WTC11 (cell line): Measurements from ENCODE around the gene ATAD3C.
"Not testable (repeated sequence)": the region's sequence is repeated elsewhere in the genome, so short reads cannot be mapped to it uniquely, and the experiment has no call there.

ENCODE experiments used
- HMGA2 ChIP-seq: fragments of 250-450 bp; sonication (Bioruptor Pico); IDR thresholded peaks from 2 replicates; pipeline ENCODE4 v1.4.0; 2021; ENCODE audit warnings: mild to moderate bottlenecking, moderate library complexity
- JAZF1 ChIP-seq: fragments of 250-450 bp; sonication (Bioruptor Pico); IDR thresholded peaks from 2 replicates; pipeline ENCODE4 v1.9.0; 2021; ENCODE audit warnings: moderate library complexity, mild to moderate bottlenecking, inconsistent platforms
- JUN ChIP-seq: sonication (generic); formaldehyde crosslinking; IDR thresholded peaks from 2 replicates; pipeline ENCODE4 v1.8.0; 2023; ENCODE audit warnings: mild to moderate bottlenecking, missing genetic modification reagents
- KAT7 ChIP-seq: sonication (generic); formaldehyde crosslinking; IDR thresholded peaks from 2 replicates; pipeline ENCODE4 v1.8.1; 2023; ENCODE audit warnings: missing genetic modification reagents, mild to moderate bottlenecking, borderline replicate concordance
- NFYB ChIP-seq: sonication (generic); formaldehyde crosslinking; conservative IDR thresholded peaks from 2 replicates; pipeline ENCODE4 v1.8.0; 2022; ENCODE audit warnings: low read depth, missing genetic modification reagents
- RORB ChIP-seq: fragments of 250-450 bp; sonication (Bioruptor Pico); IDR thresholded peaks from 2 replicates; pipeline ENCODE4 v1.9.0; 2021; ENCODE audit warnings: mild to moderate bottlenecking
- SMAD3 ChIP-seq: sonication (generic); formaldehyde crosslinking; IDR thresholded peaks from 2 replicates; pipeline ENCODE4 v1.8.0; 2022; ENCODE audit warnings: missing genetic modification reagents, mild to moderate bottlenecking, borderline replicate concordance
- SP1 ChIP-seq: sonication (generic); formaldehyde crosslinking; conservative IDR thresholded peaks from 2 replicates; pipeline ENCODE4 v1.8.1; 2022; ENCODE audit warnings: missing genetic modification reagents
- TP53 ChIP-seq: sonication (generic); formaldehyde crosslinking; IDR thresholded peaks from 2 replicates; pipeline ENCODE4 v1.8.1; 2023; ENCODE audit warnings: mild to moderate bottlenecking, missing genetic modification reagents
- ZNF138 ChIP-seq: sonication (generic); formaldehyde crosslinking; conservative IDR thresholded peaks from 2 replicates; pipeline ENCODE4 v1.8.1; 2022; ENCODE audit warnings: mild to moderate bottlenecking, moderate library complexity, missing genetic modification reagents
- TF ChIP-seq, protein P1 (sequence below): sonication (generic); formaldehyde crosslinking; IDR thresholded peaks from 2 replicates; pipeline ENCODE4 v1.8.0; 2022; ENCODE audit warnings: mild to moderate bottlenecking, missing genetic modification reagents
- TF ChIP-seq, protein P2 (sequence below): fragments of 200-600 bp; IDR thresholded peaks from 2 replicates; pipeline ENCODE4 v1.8.0; 2022; ENCODE audit warnings: antibody characterized with exemption
- TF ChIP-seq, protein P3 (sequence below): sonication (generic); formaldehyde crosslinking; IDR thresholded peaks from 2 replicates; pipeline ENCODE4 v1.8.0; 2023; ENCODE audit warnings: missing genetic modification reagents

DNA sequence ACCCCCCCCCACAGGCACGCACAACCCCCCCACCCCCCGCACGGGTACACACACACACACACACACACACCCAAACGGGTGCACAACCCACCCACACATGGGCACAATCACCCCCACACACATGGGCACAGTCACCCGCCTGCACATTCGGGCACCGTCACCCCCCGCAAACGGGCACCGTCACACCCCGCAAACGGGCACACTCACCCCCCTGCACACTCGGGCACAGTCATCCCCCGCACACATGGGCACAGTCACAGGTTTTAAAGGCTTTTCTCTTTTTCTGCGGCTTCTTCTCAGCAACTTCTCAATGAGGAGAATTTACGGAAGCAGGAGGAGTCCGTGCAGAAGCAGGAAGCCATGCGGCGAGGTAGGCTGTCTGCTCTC lies 69.1 kb downstream of the ATAD3C start:
- TF ChIP-seq, protein P1, sequence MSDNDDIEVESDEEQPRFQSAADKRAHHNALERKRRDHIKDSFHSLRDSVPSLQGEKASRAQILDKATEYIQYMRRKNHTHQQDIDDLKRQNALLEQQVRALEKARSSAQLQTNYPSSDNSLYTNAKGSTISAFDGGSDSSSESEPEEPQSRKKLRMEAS (CRISPR knock-in tag) = not testable (repeated sequence)
- TF ChIP-seq, protein P2, sequence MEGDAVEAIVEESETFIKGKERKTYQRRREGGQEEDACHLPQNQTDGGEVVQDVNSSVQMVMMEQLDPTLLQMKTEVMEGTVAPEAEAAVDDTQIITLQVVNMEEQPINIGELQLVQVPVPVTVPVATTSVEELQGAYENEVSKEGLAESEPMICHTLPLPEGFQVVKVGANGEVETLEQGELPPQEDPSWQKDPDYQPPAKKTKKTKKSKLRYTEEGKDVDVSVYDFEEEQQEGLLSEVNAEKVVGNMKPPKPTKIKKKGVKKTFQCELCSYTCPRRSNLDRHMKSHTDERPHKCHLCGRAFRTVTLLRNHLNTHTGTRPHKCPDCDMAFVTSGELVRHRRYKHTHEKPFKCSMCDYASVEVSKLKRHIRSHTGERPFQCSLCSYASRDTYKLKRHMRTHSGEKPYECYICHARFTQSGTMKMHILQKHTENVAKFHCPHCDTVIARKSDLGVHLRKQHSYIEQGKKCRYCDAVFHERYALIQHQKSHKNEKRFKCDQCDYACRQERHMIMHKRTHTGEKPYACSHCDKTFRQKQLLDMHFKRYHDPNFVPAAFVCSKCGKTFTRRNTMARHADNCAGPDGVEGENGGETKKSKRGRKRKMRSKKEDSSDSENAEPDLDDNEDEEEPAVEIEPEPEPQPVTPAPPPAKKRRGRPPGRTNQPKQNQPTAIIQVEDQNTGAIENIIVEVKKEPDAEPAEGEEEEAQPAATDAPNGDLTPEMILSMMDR = not testable (repeated sequence)
- TF ChIP-seq JUN, HMGA2, KAT7, TP53, NFYB, JAZF1, ZNF138, RORB, SP1, SMAD3 (CRISPR knock-in tag): not testable (repeated sequence)
- TF ChIP-seq, protein P3, sequence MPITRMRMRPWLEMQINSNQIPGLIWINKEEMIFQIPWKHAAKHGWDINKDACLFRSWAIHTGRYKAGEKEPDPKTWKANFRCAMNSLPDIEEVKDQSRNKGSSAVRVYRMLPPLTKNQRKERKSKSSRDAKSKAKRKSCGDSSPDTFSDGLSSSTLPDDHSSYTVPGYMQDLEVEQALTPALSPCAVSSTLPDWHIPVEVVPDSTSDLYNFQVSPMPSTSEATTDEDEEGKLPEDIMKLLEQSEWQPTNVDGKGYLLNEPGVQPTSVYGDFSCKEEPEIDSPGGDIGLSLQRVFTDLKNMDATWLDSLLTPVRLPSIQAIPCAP (CRISPR knock-in tag) = not testable (repeated sequence)
